Measurements from ENCODE around the gene NRTN. TPM values are rescaled to one million over a fixed set of nuclear protein-coding genes. Genes with fewer than 3 reads are reported as not detected.

The NRTN gene
- total and polyA plus RNA-seq, 2 of the 4 experiments (the other 2 are of a cell fraction) = 0.17 to 0.18 TPM

GRCh38 chr19:5850743-5851293 is 46.0 kb downstream of the NRTN start:
- Histone ChIP-seq H3K4ac (ENCODE audit: low read depth, low read length) (0 out of 2 replicates have a peak overlapping the region, but pooled peaks have one; percentile 9), H2AK9ac (replicated peaks; ENCODE audit: low read depth, low read length, poor library complexity) (peak overlapping the region; percentile 65), H2AK5ac (ENCODE audit: low read depth, low read length) (peak overlapping the region; percentile 52; the same call in 1 of the 2 replicates), H3K18ac (ENCODE audit: low read depth, low read length) (no peak overlapping the region), H3K79me1 (ENCODE audit: low read depth in 1 of 2, low read length in 2 of 2) (no peaks in the 10 kb centered on the region), H3K56ac (ENCODE audit: extremely low read depth, insufficient read depth, low read length) (no peak overlapping the region), H4K20me1 (ENCODE audit: insufficient read depth, low read length) (no peaks in the 10 kb centered on the region), H3K9me3 (ENCODE audit: control insufficient read depth, insufficient read depth, low read length) (no peaks in the 10 kb centered on the region; the same call in 1 of the 2 replicates), H2BK5ac (ENCODE audit: low read depth, low read length, poor library complexity, severe bottlenecking) (no peak overlapping the region), H3K27ac (ENCODE audit: insufficient read depth, low read length) (no peak overlapping the region), H3K4me2 (ENCODE audit: low read depth, low read length) (no peak overlapping the region), H3K23ac (ENCODE audit: low read depth, low read length) (no peak overlapping the region), H3K36me3 (ENCODE audit: control insufficient read depth, insufficient read depth, low read length) (no peaks in the 10 kb centered on the region), H3K9me1 (ENCODE audit: insufficient read depth, low read length) (no peaks in the 10 kb centered on the region), H3K4me1 (ENCODE audit: control insufficient read depth, insufficient read depth, low read length) (peaks cover 2% of the 10 kb centered on the region; the same call in 1 of the 2 replicates), H4K91ac (ENCODE audit: insufficient read depth, low read depth, low read length) (no peak overlapping the region), H2BK20ac (ENCODE audit: low read depth, low read length) (no peak overlapping the region), H4K8ac (ENCODE audit: low read depth in 2 of 2, low read length in 2 of 2) (peak overlapping the region in 1 of 2 experiments; percentile 49; a peak in 1 of 4 replicates), H3K27me3 (ENCODE audit: control insufficient read depth, insufficient read depth, low read length) (peaks cover 35% of the 10 kb centered on the region), H3K9ac (ENCODE audit: low read depth, low read length) (no peak overlapping the region), H3K14ac (replicated peaks; ENCODE audit: low read depth, low read length) (no peak overlapping the region), H2BK120ac (ENCODE audit: low read depth, low read length) (peak overlapping the region; percentile 35; the same call in 1 of the 2 replicates), H3K4me3 (ENCODE audit: insufficient read depth, low read depth, low read length) (no peak overlapping the region), H2BK15ac (ENCODE audit: low read depth, low read length) (no peak overlapping the region), H2AFZ (replicated peaks; ENCODE audit: low read length, poor library complexity) (peak overlapping the region; percentile 18), H4K5ac (ENCODE audit: low read depth, low read length) (no peak overlapping the region)
- WGBS, 2 experiments (ENCODE audit: extremely low coverage in 2 of 2, insufficient read length in 1 of 2) = no CpG with 5 or more reads among the region's 5 CpGs
- intact Hi-C loops (cut with micrococcal nuclease) (no loop called here), in situ Hi-C loops (cut with MboI; ENCODE audit: low sequenced_read_pairs) (no loop called here), dilution Hi-C loops (cut with HindIII; ENCODE audit: low sequenced_read_pairs, unreplicated experiment) (no loop called here)
- CTCF ChIA-PET = no interaction called here
- ATAC-seq (ENCODE audit: low read depth) (peak; percentile 80), DNase-seq (peak; percentile 53)
- POLR2A ChIA-PET (ENCODE audit: unreplicated experiment) = no interaction called here
- no TSS peak for BruUV-seq (replicated peaks)
- TF ChIP-seq CEBPB (IDR thresholded peaks at IDR 0.05; ENCODE audit: low read depth, low read length) = peak; percentile 96
- TF ChIP-seq NFE2L2 (IDR thresholded peaks at IDR 0.05; ENCODE audit: low read depth, low read length) = no peak

All from IMR-90 (cell line).